GM19395 (cell line): ENCODE measurements around the gene STK32B.

Source experiments
- ATAC-seq: cut with Tn5 transposase; IDR thresholded peaks from one replicate; pipeline ENCODE4 v1.9.1; 2021; ENCODE audit warnings: mild to moderate bottlenecking, moderate library complexity; ENCODE audit not compliant: unreplicated experiment

Gene STK32B

GRCh38 chr4:5383191-5383980, 332.1 kb downstream of the STK32B start:
- no peak for ATAC-seq

GRCh38 chr4:5385741-5386311, 334.5 kb downstream of the STK32B start:
- ATAC-seq: no peak

- no peak for ATAC-seq
These were observed 335.6 kb downstream of the STK32B start for GRCh38 chr4:5386921-5387320.

GRCh38 chr4:5387457-5387856, 336.2 kb downstream of the STK32B start:
- no peak for ATAC-seq

- ATAC-seq: no peak
These were observed 338.6 kb downstream of the STK32B start for GRCh38 chr4:5389756-5390310.

- no peak for ATAC-seq
These were observed 340.2 kb downstream of the STK32B start for GRCh38 chr4:5391492-5391891.

GRCh38 chr4:5393911-5394513, 342.7 kb downstream of the STK32B start:
- no peak for ATAC-seq

GRCh38 chr4:5395781-5396180, 344.5 kb downstream of the STK32B start:
- ATAC-seq: no peak

- ATAC-seq: no peak
These were observed 346.8 kb downstream of the STK32B start for GRCh38 chr4:5398056-5398455.

GRCh38 chr4:5399124-5399523, 347.8 kb downstream of the STK32B start:
- no peak for ATAC-seq

GRCh38 chr4:5399790-5400421, 348.6 kb downstream of the STK32B start:
- ATAC-seq: no peak

- no peak for ATAC-seq
These were observed 352.6 kb downstream of the STK32B start for GRCh38 chr4:5403746-5404497.

- ATAC-seq: no peak
These were observed 358.0 kb downstream of the STK32B start for GRCh38 chr4:5409237-5409636.

- ATAC-seq: no peak
These were observed 358.8 kb downstream of the STK32B start for GRCh38 chr4:5409972-5410618.

GRCh38 chr4:5412296-5412695, 361.0 kb downstream of the STK32B start:
- no peak for ATAC-seq

GRCh38 chr4:5412751-5413150, 361.5 kb downstream of the STK32B start:
- no peak for ATAC-seq

- ATAC-seq: no peak
These were observed 365.4 kb downstream of the STK32B start for GRCh38 chr4:5416637-5417036.

- no peak for ATAC-seq
These were observed 369.0 kb downstream of the STK32B start for GRCh38 chr4:5420266-5420665.

- ATAC-seq: no peak
These were observed 370.1 kb downstream of the STK32B start for GRCh38 chr4:5421416-5421815.

- no peak for ATAC-seq
These were observed 370.9 kb downstream of the STK32B start for GRCh38 chr4:5422195-5422594.
